Spleen (tissue), 11 donors: ENCODE results near the gene HMGCLL1. TPM values are rescaled to one million over a fixed set of nuclear protein-coding genes. Genes with fewer than 3 reads are reported as not detected.

Experiments
- DNase-seq: peaks from one replicate; pipeline ENCODE4 v3.0.0-alpha.2; 2020
- H3K27ac ChIP-seq, 8 donors: fragments of 200-600 bp; sonication (generic) in 7 of 8; 1 replicate in 4 of 8; 2 replicates in 4 of 8; pipeline versions ENCODE4 v1.5.0 to v1.8.0; 2016 to 2021; ENCODE audit warnings: inconsistent platforms in 4 of 8, mild to moderate bottlenecking in 4 of 8, moderate library complexity in 1 of 8
- H3K27me3 ChIP-seq, 7 donors: fragments of 200-600 bp; sonication (generic) in 6 of 7; replicated peaks in 1 of 7; 1 replicate in 4 of 7; 2 replicates in 3 of 7; pipeline versions ENCODE4 v1.5.0 to v1.8.0; 2016 to 2021; ENCODE audit warnings: inconsistent platforms in 3 of 7, mild to moderate bottlenecking in 1 of 7
- H3K36me3 ChIP-seq, 6 donors: fragments of 200-600 bp; sonication (generic) in 5 of 6; 1 replicate in 4 of 6; 2 replicates in 2 of 6; pipeline versions ENCODE4 v1.5.0 to v1.8.0; 2016 to 2021; ENCODE audit warnings: inconsistent platforms in 2 of 6
- H3K4me1 ChIP-seq, 6 donors: fragments of 200-600 bp; sonication (generic) in 5 of 6; 1 replicate in 3 of 6; 2 replicates in 3 of 6; pipeline versions ENCODE4 v1.5.0 to v1.8.0; 2016 to 2021; ENCODE audit warnings: inconsistent platforms in 3 of 6
- H3K4me3 ChIP-seq, 8 donors: fragments of 200-600 bp; sonication (generic) in 7 of 8; 1 replicate in 4 of 8; 2 replicates in 4 of 8; pipeline versions ENCODE4 v1.5.0 to v1.8.0; 2016 to 2021; ENCODE audit warnings: inconsistent platforms in 4 of 8, mild to moderate bottlenecking in 4 of 8, moderate library complexity in 2 of 8
- H3K9me3 ChIP-seq, 8 donors: fragments of 200-600 bp; sonication (generic) in 7 of 8; 1 replicate in 4 of 8; 2 replicates in 4 of 8; pipeline versions ENCODE4 v1.5.0 to v1.8.0; 2016 to 2021; ENCODE audit warnings: inconsistent platforms in 4 of 8
- CTCF ChIP-seq, 11 experiments: fragments of 200-600 bp in 7 of 11; fragments of 450-650 bp in 4 of 11; sonication (generic) in 4 of 11; IDR thresholded peaks in 8 of 11; conservative IDR thresholded peaks in 3 of 11; 1 replicate in 7 of 11; 2 replicates in 4 of 11; pipeline versions ENCODE4 v1.4.0 to v1.8.0; 2016 to 2021; ENCODE audit warnings: antibody characterized with exemption in 11 of 11, inconsistent platforms in 4 of 11, mild to moderate bottlenecking in 1 of 11
- POLR2A ChIP-seq, 3 donors: fragments of 450-650 bp; IDR thresholded peaks; one replicate each; pipeline ENCODE4 v1.5.1; 2017; ENCODE audit warnings: antibody characterized with exemption in 3 of 3, mild to moderate bottlenecking in 1 of 3
- POLR2AphosphoS5 ChIP-seq, 3 donors: sonication (generic); formaldehyde crosslinking; IDR thresholded peaks; one replicate each; pipeline ENCODE4 v1.5.1; 2017; ENCODE audit warnings: antibody characterized with exemption in 3 of 3
- WGBS, 5 donors: extraction: QIAGEN DNeasy Blood & Tissue Kit in 3 of 5; methylation state at CpG; one replicate each; pipeline versions ENCODE4 v1.1.5 to v1.1.7; 2013 to 2018; 5-methylcytosine and 5-hydroxymethylcytosine counted together
- intact Hi-C: fragments of 100-400 bp; cut with DNase I; formaldehyde crosslinking; loops from one replicate; pipeline ENCODE4 v1.15.0; 2023; ENCODE audit warnings: low total_unique reads
- polyA plus RNA-seq, 3 donors: library from polyadenylated mRNA; stranded (reverse); fragments of 200-250 nt; gene quantifications; one replicate each; pipeline ENCODE4 v1.2.1, GENCODE V29; 2013
- total RNA-seq, 7 donors: library from RNA; depleted of rRNA in 3 of 7; stranded (reverse); fragments of >200 nt in 3 of 7; fragmentation: NEBNext Ultra II Directional in 4 of 7; extraction: Animal tissue kit (Norgen Biotek cat#: 25700) in 4 of 7; gene quantifications; one replicate each; pipeline versions ENCODE4 v1.1.0 to v1.2.1, GENCODE V29; 2016 to 2021
- donor health status: healthy with polysubstance abuse.
- donor health status: DM: no; HTN: no; CAD: no; lungs with moderate emphysema.
- donor health status: DM: no; HTN: no; CAD: no.
- donor health status: Bipolar disorder and iron deficiency.
- donor health status: healthy.
- donor health status: DM: no; HTN: no; CAD: no.
- donor health status: DM: yes; HTN: yes; CAD: no.

The HMGCLL1 gene
- total and polyA plus RNA-seq, 10 donors, result 0.39 TPM; not detected in 9

GRCh38 chr6:55495277-55495676 lies 83.7 kb downstream of the HMGCLL1 start:
- Histone ChIP-seq H3K36me3 (no peaks in the 10 kb centered on the region), H3K27me3 (no peaks in the 10 kb centered on the region), H3K4me3 (no peak overlapping the region), H3K27ac (no peak overlapping the region), H3K4me1 (no peaks in the 10 kb centered on the region), H3K9me3 (no peaks in the 10 kb centered on the region)
- TF ChIP-seq POLR2AphosphoS5 (IDR thresholded peaks at IDR 0.05) (no peak), CTCF (IDR thresholded peaks at IDR 0.05 in 8 of 11, conservative IDR thresholded peaks at IDR 0.05 in 3 of 11) (no peak), POLR2A (IDR thresholded peaks at IDR 0.05) (no peak)
- 80 to 89% (median 80%) methylated on average over 3 of the region's 3 CpGs for WGBS, 5 donors
- intact Hi-C loops, result no loop called here
- DNase-seq, result no peak

GRCh38 chr6:55494411-55494810 lies 84.6 kb downstream of the HMGCLL1 start:
- Histone ChIP-seq H3K4me1 (no peaks in the 10 kb centered on the region), H3K27me3 (no peaks in the 10 kb centered on the region), H3K27ac (no peak overlapping the region), H3K4me3 (no peak overlapping the region), H3K9me3 (no peaks in the 10 kb centered on the region), H3K36me3 (no peaks in the 10 kb centered on the region)
- DNase-seq, result no peak
- TF ChIP-seq CTCF (IDR thresholded peaks at IDR 0.05 in 8 of 11, conservative IDR thresholded peaks at IDR 0.05 in 3 of 11), result no peak
- TF ChIP-seq POLR2AphosphoS5 (IDR thresholded peaks at IDR 0.05), result no peak
- no peak for TF ChIP-seq POLR2A (IDR thresholded peaks at IDR 0.05)
- intact Hi-C loops, result no loop called here
- 43 to 66% (median 54%) methylated on average over 2 of the region's 2 CpGs for WGBS, 5 donors

- Histone ChIP-seq H3K4me3 (no peak overlapping the region), H3K27ac (no peak overlapping the region), H3K27me3 (no peaks in the 10 kb centered on the region), H3K36me3 (no peaks in the 10 kb centered on the region), H3K4me1 (no peaks in the 10 kb centered on the region), H3K9me3 (peaks cover 0 to 12% (median 1%) of the 10 kb centered on the region in 8 donors)
- intact Hi-C loops, result no loop called here
- 86 to 96% (median 91%) methylated on average over 4 of the region's 4 CpGs for WGBS, 5 donors
- no peak for DNase-seq
- TF ChIP-seq CTCF (IDR thresholded peaks at IDR 0.05 in 8 of 11, conservative IDR thresholded peaks at IDR 0.05 in 3 of 11), result no peak
- no peak for TF ChIP-seq POLR2AphosphoS5 (IDR thresholded peaks at IDR 0.05)
- TF ChIP-seq POLR2A (IDR thresholded peaks at IDR 0.05), result no peak
These were observed 86.7 kb downstream of the HMGCLL1 start for GRCh38 chr6:55492259-55492658.

GRCh38 chr6:55490871-55491270 lies 88.1 kb downstream of the HMGCLL1 start:
- Histone ChIP-seq H3K4me1 (no peaks in the 10 kb centered on the region), H3K9me3 (peaks cover 0 to 12% (median 1%) of the 10 kb centered on the region in 8 donors), H3K36me3 (no peaks in the 10 kb centered on the region), H3K27ac (no peak overlapping the region), H3K27me3 (no peaks in the 10 kb centered on the region), H3K4me3 (no peak overlapping the region)
- intact Hi-C loops, result no loop called here
- DNase-seq, result no peak
- TF ChIP-seq POLR2AphosphoS5 (IDR thresholded peaks at IDR 0.05) (no peak), CTCF (IDR thresholded peaks at IDR 0.05 in 8 of 11, conservative IDR thresholded peaks at IDR 0.05 in 3 of 11) (no peak), POLR2A (IDR thresholded peaks at IDR 0.05) (no peak)
